Heart right ventricle (tissue), 16 donors: ENCODE data around the gene CPTP. TPM values are rescaled to one million over a fixed set of nuclear protein-coding genes. Genes with fewer than 3 reads are reported as not detected.

Source experiments
- ATAC-seq, 8 donors: fragments of 200-7000 bp; cut with Tn5 transposase; one replicate each; pipeline ENCODE4 v1.9.1; 2020; ENCODE audit warnings: mild to moderate bottlenecking in 8 of 8, moderate library complexity in 8 of 8, moderate number of reproducible peaks in 1 of 8
- DNase-seq, 2 donors: peaks; one replicate each; pipeline ENCODE4 v3.0.0-alpha.2; 2020
- H3K27ac ChIP-seq, 10 donors: fragments of 200-600 bp; sonication (generic) in 2 of 10; one replicate each; pipeline versions ENCODE4 v1.5.0 to v1.8.0; 2020 to 2022; ENCODE audit warnings: mild to moderate bottlenecking in 3 of 10
- H3K27me3 ChIP-seq, 7 donors: fragments of 200-600 bp; one replicate each; pipeline ENCODE4 v1.8.0; 2021 to 2022; ENCODE audit warnings: mild to moderate bottlenecking in 2 of 7
- H3K36me3 ChIP-seq, 9 donors: fragments of 200-600 bp; sonication (generic) in 1 of 9; one replicate each; pipeline versions ENCODE4 v1.5.0 to v1.8.0; 2020 to 2022; ENCODE audit warnings: mild to moderate bottlenecking in 2 of 9
- H3K4me1 ChIP-seq, 9 donors: fragments of 200-600 bp; sonication (generic) in 1 of 9; one replicate each; pipeline versions ENCODE4 v1.5.0 to v1.8.0; 2020 to 2022; ENCODE audit warnings: mild to moderate bottlenecking in 4 of 9
- H3K4me3 ChIP-seq, 10 donors: fragments of 200-600 bp; sonication (generic) in 2 of 10; one replicate each; pipeline versions ENCODE4 v1.5.0 to v1.8.0; 2020 to 2022; ENCODE audit warnings: mild to moderate bottlenecking in 7 of 10, moderate library complexity in 2 of 10
- H3K9me3 ChIP-seq, 11 donors: fragments of 200-600 bp in 10 of 11; sonication (generic) in 2 of 11; one replicate each; pipeline versions ENCODE4 v1.5.0 to v1.8.0; 2013 to 2022; ENCODE audit warnings: mild to moderate bottlenecking in 2 of 11, control low read depth in 1 of 11, moderate library complexity in 1 of 11
- CTCF ChIP-seq, 9 donors: fragments of 200-600 bp; sonication (generic) in 2 of 9; IDR thresholded peaks; one replicate each; pipeline versions ENCODE4 v1.5.0 to v1.8.0; 2021 to 2022; ENCODE audit warnings: antibody characterized with exemption in 9 of 9, mild to moderate bottlenecking in 5 of 9, moderate library complexity in 1 of 9
- WGBS, 2 donors: extraction: QIAGEN DNeasy Blood & Tissue Kit; methylation state at CpG; one replicate each; pipeline ENCODE4 v1.1.7; 2013; ENCODE audit warnings: inconsistent platforms in 1 of 2; 5-methylcytosine and 5-hydroxymethylcytosine counted together
- intact Hi-C, 10 donors: fragments of 100-400 bp; cut with DNase I; formaldehyde crosslinking; loops; one replicate each; pipeline versions ENCODE4 v1.11.1 to v1.14.2; 2022
- polyA plus RNA-seq, 2 donors: library from polyadenylated mRNA; stranded (reverse); fragments of 200-250 nt; gene quantifications; one replicate each; pipeline ENCODE4 v1.2.3, GENCODE V29; 2013
- total RNA-seq, 10 donors: library from RNA; stranded (reverse); fragmentation: NEBNext Ultra II Directional in 3 of 10; extraction: Animal tissue kit (Norgen Biotek cat#: 25700) in 3 of 10; gene quantifications; one replicate each; pipeline versions ENCODE4 v1.2.1 to v1.2.4, GENCODE V29; 2021 to 2023
- donor health status: Arrhythmogenic right ventricular cardiomyopathy.
- donor health status: ischemic (EF 13 %, LVEDD 7.1; RV severe dilation, severe dysfunction).
- donor health status: healthy with polysubstance abuse.
- donor health status: DM: no; HTN: yes; CAD: no.
- donor health status: DM: no; HTN: no; CAD: no.
- donor health status: ischemic (EF 25% LVEDD 6.9; RV normal size, moderate dysfunction).
- donor health status: ischemic (EF 25% LVEDD 5.7; RV mildly dilated, moderate dysfunction).
- donor health status: healthy.
- donor health status: DM: yes; HTN: yes; CAD: no.
- donor health status: Ischemic cardiomyopathy.
- donor health status: ischemic (EF 35%, LVEDD 5.7; RV mildly dilated, moderate dysfunction).
- donor health status: nonischemic (EF 11% LVEDD 7.7; RV severe dilation, severe dysfunction).
- donor health status: DM: yes; HTN: yes; CAD: no.
- donor health status: PGD.
- donor health status: ischemic (EF 29% LVEDD 5.4; RV normal size, mild dysfunction).
- donor health status: nonischemic (EF 23%, LVEDD 6.1; RV moderate dilation, normal function).

Gene CPTP
- total and polyA plus RNA-seq, 12 donors = 49.4 to 222 (median 65.4) TPM

DNA sequence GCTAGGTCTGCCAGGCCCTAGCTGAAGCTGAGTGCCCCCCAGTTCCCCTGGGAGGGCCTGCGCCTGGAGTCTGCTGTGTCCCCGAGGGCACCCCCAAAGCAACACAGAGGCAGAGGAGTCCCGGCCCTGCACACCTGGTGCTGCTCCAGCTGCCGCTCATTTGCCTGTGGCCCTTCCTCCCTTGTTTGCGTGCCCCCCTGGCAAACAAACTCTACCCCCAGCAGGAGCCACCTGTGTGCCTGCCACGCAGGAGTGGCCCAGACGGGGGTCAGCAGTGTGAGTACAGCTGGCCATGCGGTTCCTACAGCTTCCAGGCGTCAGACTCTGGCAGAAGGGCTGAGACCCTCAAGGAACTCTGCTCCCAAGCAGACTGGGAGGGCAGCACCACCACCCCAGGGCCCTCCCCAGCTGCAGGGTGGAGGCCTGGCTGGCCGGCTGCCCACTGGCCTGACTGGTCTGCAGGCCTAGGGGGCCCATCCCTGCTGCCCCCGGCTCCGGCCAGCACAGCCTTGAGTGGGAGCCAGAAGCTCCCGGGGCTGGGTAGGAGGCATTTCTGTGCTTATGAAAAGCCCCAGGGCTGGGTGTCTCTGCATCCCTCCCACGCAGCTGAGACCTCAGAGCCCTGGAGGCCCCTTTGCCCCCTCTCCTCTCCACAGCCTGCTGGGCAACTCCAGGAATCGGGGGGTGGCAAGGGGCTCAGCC, 5.9 kb downstream of the CPTP start:
- no peak overlapping the region for H3K27ac ChIP-seq
- DNase-seq = no peak
- no peaks in the 10 kb centered on the region for H3K27me3 ChIP-seq
- H3K4me1 ChIP-seq = peaks cover 17 to 54% (median 29%) of the 10 kb centered on the region in 9 donors
- no peak for TF ChIP-seq CTCF (IDR thresholded peaks at IDR 0.05)
- no peak overlapping the region for H3K4me3 ChIP-seq
- WGBS, 2 donors = 63 to 67% methylated on average over 15 of the region's 15 CpGs
- H3K9me3 ChIP-seq = no peaks in the 10 kb centered on the region
- intact Hi-C loops = no loop called here
- ATAC-seq = peak in 2 of 8 donors; percentile 3 to 4
- peaks cover 0 to 36% (median 16%) of the 10 kb centered on the region in 9 donors for H3K36me3 ChIP-seq

GRCh38 chr1:1331068-1331965, 6.7 kb downstream of the CPTP start, which contains the start of gene TAS1R3:
TAS1R3 (plus strand) TSS chr1:1331280; CDS start chr1:1331346, 66 bp downstream.
- Histone ChIP-seq H3K9me3 (no peaks in the 10 kb centered on the region), H3K27ac (no peak within 1 kb of the TSS), H3K27me3 (no peaks in the 10 kb centered on the region), H3K4me3 (no peak within 1 kb of the TSS), H3K36me3 (peaks cover 0 to 44% (median 16%) of the 10 kb centered on the region in 9 donors), H3K4me1 (peaks cover 9 to 46% (median 21%) of the 10 kb centered on the region in 9 donors)
- DNase-seq (no peak), ATAC-seq (no peak)
- TF ChIP-seq CTCF (IDR thresholded peaks at IDR 0.05) = no peak
- WGBS, 2 donors = 78 to 79% methylated on average over 41 of the region's 41 CpGs
- intact Hi-C loops = no loop called here

DNA sequence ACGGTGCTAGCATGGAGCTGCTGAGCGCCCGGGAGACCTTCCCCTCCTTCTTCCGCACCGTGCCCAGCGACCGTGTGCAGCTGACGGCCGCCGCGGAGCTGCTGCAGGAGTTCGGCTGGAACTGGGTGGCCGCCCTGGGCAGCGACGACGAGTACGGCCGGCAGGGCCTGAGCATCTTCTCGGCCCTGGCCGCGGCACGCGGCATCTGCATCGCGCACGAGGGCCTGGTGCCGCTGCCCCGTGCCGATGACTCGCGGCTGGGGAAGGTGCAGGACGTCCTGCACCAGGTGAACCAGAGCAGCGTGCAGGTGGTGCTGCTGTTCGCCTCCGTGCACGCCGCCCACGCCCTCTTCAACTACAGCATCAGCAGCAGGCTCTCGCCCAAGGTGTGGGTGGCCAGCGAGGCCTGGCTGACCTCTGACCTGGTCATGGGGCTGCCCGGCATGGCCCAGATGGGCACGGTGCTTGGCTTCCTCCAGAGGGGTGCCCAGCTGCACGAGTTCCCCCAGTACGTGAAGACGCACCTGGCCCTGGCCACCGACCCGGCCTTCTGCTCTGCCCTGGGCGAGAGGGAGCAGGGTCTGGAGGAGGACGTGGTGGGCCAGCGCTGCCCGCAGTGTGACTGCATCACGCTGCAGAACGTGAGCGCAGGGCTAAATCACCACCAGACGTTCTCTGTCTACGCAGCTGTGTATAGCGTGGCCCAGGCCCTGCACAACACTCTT, 7.6 kb downstream of the CPTP start:
- H3K27me3 ChIP-seq = no peaks in the 10 kb centered on the region
- H3K4me3 ChIP-seq = no peak overlapping the region
- H3K9me3 ChIP-seq = no peaks in the 10 kb centered on the region
- H3K27ac ChIP-seq = no peak overlapping the region
- DNase-seq (no peak), ATAC-seq (peak in 1 of 8 donors; percentile 1)
- WGBS, 2 donors = 86% methylated on average over 57 of the region's 57 CpGs
- peaks cover 6 to 37% (median 13%) of the 10 kb centered on the region in 9 donors for H3K4me1 ChIP-seq
- intact Hi-C loops = no loop called here
- no peak for TF ChIP-seq CTCF (IDR thresholded peaks at IDR 0.05)
- peaks cover 0 to 41% (median 16%) of the 10 kb centered on the region in 9 donors for H3K36me3 ChIP-seq
